DOHH2 (cell line): Measurements from ENCODE around the gene HOXC5.

Experiments
- EZH2phosphoT487 ChIP-seq: fragments of 200-600 bp; sonication (generic); IDR thresholded peaks from 2 replicates; pipeline ENCODE4 v1.6.1; 2017; ENCODE audit warnings: borderline replicate concordance, mild to moderate bottlenecking, antibody characterized with exemption, low read length, moderate library complexity, mixed read lengths
- TF ChIP-seq, protein P1 (sequence below): fragments of 200-600 bp; sonication (generic); IDR thresholded peaks from one replicate; pipeline ENCODE4 v1.5.1; 2014; ENCODE audit warnings: antibody characterized with exemption, mild to moderate bottlenecking, low read depth, low read length; ENCODE audit not compliant: poor library complexity, severe bottlenecking

DNA sequence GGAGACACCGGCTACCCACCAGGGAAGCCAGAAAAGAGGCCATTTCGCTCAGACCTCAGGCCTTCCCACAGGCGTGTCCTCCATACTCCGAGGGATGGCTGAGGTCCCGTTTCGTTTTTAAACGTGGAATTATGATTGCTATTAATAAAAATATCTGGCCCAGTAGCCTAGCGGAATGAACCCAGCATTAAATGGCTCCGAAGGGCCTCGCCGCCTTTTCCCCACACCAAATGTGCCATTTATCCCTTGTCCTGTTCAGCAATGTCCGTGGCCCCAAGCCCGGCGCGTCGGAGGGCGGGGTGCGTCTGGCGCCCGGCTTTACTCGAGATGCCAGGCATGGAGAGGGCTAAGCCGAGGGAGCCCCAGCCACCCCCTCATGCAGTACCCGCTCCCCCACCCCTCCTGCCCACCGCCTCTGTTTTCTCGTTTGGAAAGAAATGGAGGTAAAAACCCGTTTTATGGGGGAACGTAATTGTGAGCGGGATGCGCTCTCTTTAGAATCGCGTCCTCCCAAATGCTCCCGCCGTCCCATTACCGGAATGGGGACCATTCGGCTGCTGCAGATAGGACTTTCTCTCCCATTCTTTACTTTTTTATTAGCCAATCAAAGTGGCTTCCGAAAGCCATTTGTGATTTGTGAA, 18.4 kb upstream of the HOXC5 start:
- TF ChIP-seq, protein P1, sequence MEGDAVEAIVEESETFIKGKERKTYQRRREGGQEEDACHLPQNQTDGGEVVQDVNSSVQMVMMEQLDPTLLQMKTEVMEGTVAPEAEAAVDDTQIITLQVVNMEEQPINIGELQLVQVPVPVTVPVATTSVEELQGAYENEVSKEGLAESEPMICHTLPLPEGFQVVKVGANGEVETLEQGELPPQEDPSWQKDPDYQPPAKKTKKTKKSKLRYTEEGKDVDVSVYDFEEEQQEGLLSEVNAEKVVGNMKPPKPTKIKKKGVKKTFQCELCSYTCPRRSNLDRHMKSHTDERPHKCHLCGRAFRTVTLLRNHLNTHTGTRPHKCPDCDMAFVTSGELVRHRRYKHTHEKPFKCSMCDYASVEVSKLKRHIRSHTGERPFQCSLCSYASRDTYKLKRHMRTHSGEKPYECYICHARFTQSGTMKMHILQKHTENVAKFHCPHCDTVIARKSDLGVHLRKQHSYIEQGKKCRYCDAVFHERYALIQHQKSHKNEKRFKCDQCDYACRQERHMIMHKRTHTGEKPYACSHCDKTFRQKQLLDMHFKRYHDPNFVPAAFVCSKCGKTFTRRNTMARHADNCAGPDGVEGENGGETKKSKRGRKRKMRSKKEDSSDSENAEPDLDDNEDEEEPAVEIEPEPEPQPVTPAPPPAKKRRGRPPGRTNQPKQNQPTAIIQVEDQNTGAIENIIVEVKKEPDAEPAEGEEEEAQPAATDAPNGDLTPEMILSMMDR = no peak
- no peak; the same call in 1 of the 2 replicates for TF ChIP-seq EZH2phosphoT487
